HepG2 (cell line): Measurements from ENCODE around the gene ENTPD7. TPM values are rescaled to one million over a fixed set of nuclear protein-coding genes. Genes with fewer than 3 reads are reported as not detected.
A peak's percentile ranks its signal among the peaks of the same experiment; 100 is the strongest.

Source experiments
- ATF2 ChIP-seq: sonication (generic); formaldehyde crosslinking; IDR thresholded peaks from 2 replicates; pipeline ENCODE4 v1.4.0; 2020; ENCODE audit warnings: missing genetic modification reagents
- DRAP1 ChIP-seq: IDR thresholded peaks from 2 replicates; pipeline ENCODE4 v1.6.1; 2016; ENCODE audit warnings: missing genetic modification reagents, missing compliant biosample characterization
- E2F5 ChIP-seq: sonication (generic); formaldehyde crosslinking; conservative IDR thresholded peaks from 2 replicates; pipeline ENCODE4 v1.4.0; 2020; ENCODE audit warnings: missing genetic modification reagents
- HOXA9 ChIP-seq: sonication (generic); formaldehyde crosslinking; IDR thresholded peaks from 2 replicates; pipeline ENCODE4 v1.8.1; 2022; ENCODE audit warnings: missing genetic modification reagents, mild to moderate bottlenecking, moderate library complexity, borderline replicate concordance
- HOXD1 ChIP-seq: sonication (generic); formaldehyde crosslinking; IDR thresholded peaks from 2 replicates; pipeline ENCODE4 v1.5.0; 2020; ENCODE audit warnings: missing genetic modification reagents
- KLF12 ChIP-seq: sonication (generic); formaldehyde crosslinking; IDR thresholded peaks from 2 replicates; pipeline ENCODE4 v1.4.0; 2020; ENCODE audit warnings: missing genetic modification reagents, borderline replicate concordance
- MED13 ChIP-seq: sonication (generic); formaldehyde crosslinking; IDR thresholded peaks from 2 replicates; pipeline ENCODE4 v1.5.0; 2020; ENCODE audit warnings: missing genetic modification reagents
- PAWR ChIP-seq: sonication (generic); formaldehyde crosslinking; IDR thresholded peaks from 2 replicates; pipeline ENCODE4 v1.4.0; 2020; ENCODE audit warnings: missing genetic modification reagents, mild to moderate bottlenecking, borderline replicate concordance
- RERE ChIP-seq: IDR thresholded peaks from 2 replicates; pipeline ENCODE4 v1.6.1; 2016; ENCODE audit warnings: low read depth, missing genetic modification reagents, missing compliant biosample characterization
- SOX6 ChIP-seq, 2 experiments: fragments of 450-650 bp in 1 of 2; sonication (generic) in 1 of 2; formaldehyde crosslinking in 1 of 2; IDR thresholded peaks; 2 replicates each; pipeline versions ENCODE4 v1.4.0 to v1.6.1; 2017 to 2020; ENCODE audit warnings: antibody characterized with exemption in 1 of 2, mild to moderate bottlenecking in 1 of 2, missing genetic modification reagents in 1 of 2
- SP1 ChIP-seq, 2 experiments: fragments of 450-650 bp in 1 of 2; sonication (generic) in 1 of 2; formaldehyde crosslinking in 1 of 2; IDR thresholded peaks; 2 replicates each; pipeline versions ENCODE4 v1.4.0 to v1.6.1; 2016 to 2020; ENCODE audit warnings: missing genetic modification reagents in 1 of 2
- TCF7L2 ChIP-seq: IDR thresholded peaks from 2 replicates; pipeline ENCODE4 v1.6.1; 2011; ENCODE audit warnings: mild to moderate bottlenecking, low read depth, low read length, moderate library complexity
- ZFP37 ChIP-seq: sonication (generic); formaldehyde crosslinking; IDR thresholded peaks from 2 replicates; pipeline ENCODE4 v1.4.0; 2020; ENCODE audit warnings: missing genetic modification reagents, borderline replicate concordance
- ZNF256 ChIP-seq: sonication (generic); formaldehyde crosslinking; conservative IDR thresholded peaks from 2 replicates; pipeline ENCODE4 v1.4.0; 2020; ENCODE audit warnings: missing genetic modification reagents
- ZNF512 ChIP-seq: sonication (generic); formaldehyde crosslinking; IDR thresholded peaks from 2 replicates; pipeline ENCODE4 v1.4.0; 2020; ENCODE audit warnings: mild to moderate bottlenecking, missing genetic modification reagents
- ZNF558 ChIP-seq: sonication (generic); formaldehyde crosslinking; IDR thresholded peaks from 2 replicates; pipeline ENCODE4 v1.9.0; 2022; ENCODE audit warnings: mild to moderate bottlenecking, missing genetic modification reagents, borderline replicate concordance
- ZNF577 ChIP-seq: sonication (generic); formaldehyde crosslinking; IDR thresholded peaks from 2 replicates; pipeline ENCODE4 v1.4.0; 2020; ENCODE audit warnings: mild to moderate bottlenecking, low read depth, missing genetic modification reagents, borderline replicate concordance
- polyA plus RNA-seq, 8 experiments: library from polyadenylated mRNA; depleted of rRNA in 3 of 8; stranded (reverse) in 7 of 8; unstranded in 1 of 8; fragments of >200 nt; fragmentation: Illumina TruSeq in 4 of 8; extraction: Trizol in 4 of 8; gene quantifications; 2 replicates each; pipeline versions ENCODE4 v1.2.1 to v1.2.3, GENCODE V29; 2011 to 2016; ENCODE audit warnings: low read depth in 4 of 8, missing spikeins in 1 of 8, mixed read lengths in 1 of 8; ENCODE audit not compliant: insufficient read depth in 1 of 8
- total RNA-seq, 5 experiments: library from RNA; depleted of rRNA; stranded (reverse); fragments of >200 nt; fragmentation: Illumina TruSeq; extraction: Trizol; gene quantifications; 2 replicates each; pipeline ENCODE4 v1.2.3, GENCODE V29; 2016; ENCODE audit warnings: low read depth in 1 of 5

The ENTPD7 gene
- total and polyA plus RNA-seq, 2 of the 13 experiments (the other 11 are each of a cell fraction or from before 2014, with no cell fraction given), result 7.6 to 36.5 TPM

GRCh38 chr10:99620711-99621453, 38.4 kb upstream of the ENTPD7 start (continued):
- TF ChIP-seq RERE (peak; percentile 11; the same call in 1 of the 2 replicates), TCF7L2 (no peak; the same call in 1 of the 2 replicates), ZNF558 (CRISPR knock-in tag) (peak; percentile 61; the same call in 1 of the 2 replicates), HOXA9 (CRISPR knock-in tag) (0 out of 2 replicates have a peak, but pooled peaks have one; percentile 58), KLF12 (CRISPR knock-in tag) (peak; percentile 46; the same call in 1 of the 2 replicates), SP1 (IDR thresholded peaks at IDR 0.05) (no peak), SP1 (CRISPR knock-in tag; IDR thresholded peaks at IDR 0.05) (peak; percentile 68; the same call in 1 of the 2 replicates), ATF2 (CRISPR knock-in tag) (peak; percentile 76), PAWR (no peak; the same call in 1 of the 2 replicates), ZFP37 (CRISPR knock-in tag) (peak; percentile 84; the same call in 1 of the 2 replicates), SOX6 (IDR thresholded peaks at IDR 0.05) (no peak), SOX6 (CRISPR knock-in tag; IDR thresholded peaks at IDR 0.05) (peak; percentile 58; the same call in 1 of the 2 replicates), HOXD1 (CRISPR knock-in tag) (no peak; the same call in 1 of the 2 replicates), ZNF577 (no peak; the same call in 1 of the 2 replicates), E2F5 (CRISPR knock-in tag) (peak; percentile 79), DRAP1 (CRISPR knock-in tag) (no peak; the same call in none of the 2 replicates), MED13 (CRISPR knock-in tag) (0 out of 2 replicates have a peak, but pooled peaks have one; percentile 74), ZNF256 (CRISPR knock-in tag) (peak; percentile 64; the same call in 1 of the 2 replicates), ZNF512 (CRISPR knock-in tag) (no peak)
